Coronary artery (tissue), 2 donors: ENCODE measurements around the gene GATAD2A.

Experiments used
- DNase-seq: peaks from one replicate; pipeline ENCODE4 v3.0.0-alpha.2; 2017; ENCODE audit warnings: low spot score
- H3K27ac ChIP-seq, 2 donors: fragments of 200-600 bp; sonication (generic); one replicate each; pipeline ENCODE4 v1.5.1; 2016 to 2019
- H3K4me3 ChIP-seq: fragments of 200-600 bp; sonication (generic); 2 replicates; pipeline ENCODE4 v1.5.1; 2016; ENCODE audit warnings: mild to moderate bottlenecking, moderate library complexity
- TF ChIP-seq, protein P1 (sequence below): fragments of 200-600 bp; sonication (generic); IDR thresholded peaks from one replicate; pipeline ENCODE4 v1.5.1; 2019; ENCODE audit warnings: antibody characterized with exemption

Gene GATAD2A

DNA sequence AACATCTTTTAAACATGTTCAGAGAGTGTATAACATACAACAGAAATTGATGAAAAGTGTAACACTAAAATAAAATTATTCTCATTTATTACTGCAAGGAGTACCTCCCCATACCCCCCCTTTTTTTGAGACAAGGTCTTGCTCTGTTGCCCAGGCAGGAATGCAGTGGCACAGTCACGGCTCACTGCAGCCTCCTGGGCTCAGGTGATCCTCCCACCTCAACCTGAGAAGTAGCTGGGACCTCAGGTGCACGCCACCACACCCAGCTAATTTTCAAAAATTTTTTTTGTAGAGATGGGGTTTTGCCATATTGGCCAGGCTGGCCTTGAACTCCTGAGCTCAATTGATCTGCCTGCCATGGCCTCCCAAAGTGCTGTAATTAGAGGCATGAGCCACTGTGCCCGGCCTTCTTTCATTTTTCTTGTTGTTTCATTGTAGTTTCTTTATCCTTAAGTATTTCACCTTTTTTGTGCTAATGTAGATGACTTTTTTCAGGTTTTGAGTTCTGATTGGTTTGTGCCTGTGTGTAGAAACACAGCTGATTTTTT is 28.3 kb downstream of the GATAD2A start:
- no peak overlapping the region for H3K4me3 ChIP-seq
- no peak overlapping the region for H3K27ac ChIP-seq

DNA sequence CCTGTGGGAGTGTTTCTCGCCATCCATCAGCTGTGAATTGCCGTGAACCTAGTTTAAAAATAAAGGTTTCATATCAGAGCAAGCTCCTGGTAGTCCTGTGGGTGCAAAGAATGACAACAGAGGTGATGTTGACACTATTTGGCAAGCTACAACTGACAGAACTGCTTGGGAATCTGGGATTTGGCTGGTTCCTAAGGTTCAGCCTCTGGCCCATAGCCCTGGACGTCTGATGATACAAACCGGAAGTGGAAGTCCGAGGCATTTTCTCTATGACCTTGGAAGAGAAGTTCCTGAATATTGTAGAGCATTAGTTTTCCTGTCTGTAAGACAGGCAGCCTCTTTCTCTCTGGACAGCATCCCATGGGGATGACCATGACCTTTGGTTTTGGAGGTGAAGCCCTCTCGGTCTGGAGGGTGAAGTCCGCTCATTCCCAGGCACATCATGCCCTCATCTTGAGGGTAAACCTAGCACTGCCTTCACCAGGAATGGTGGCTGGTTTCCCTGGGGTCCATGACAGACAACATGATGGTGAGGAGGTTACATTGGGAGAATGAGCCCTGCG is 29.1 kb downstream of the GATAD2A start:
- DNase-seq: no peak
- no peak overlapping the region for H3K4me3 ChIP-seq
- peak overlapping the region in 1 of 2 donors; percentile 48 for H3K27ac ChIP-seq
- TF ChIP-seq, protein P1, sequence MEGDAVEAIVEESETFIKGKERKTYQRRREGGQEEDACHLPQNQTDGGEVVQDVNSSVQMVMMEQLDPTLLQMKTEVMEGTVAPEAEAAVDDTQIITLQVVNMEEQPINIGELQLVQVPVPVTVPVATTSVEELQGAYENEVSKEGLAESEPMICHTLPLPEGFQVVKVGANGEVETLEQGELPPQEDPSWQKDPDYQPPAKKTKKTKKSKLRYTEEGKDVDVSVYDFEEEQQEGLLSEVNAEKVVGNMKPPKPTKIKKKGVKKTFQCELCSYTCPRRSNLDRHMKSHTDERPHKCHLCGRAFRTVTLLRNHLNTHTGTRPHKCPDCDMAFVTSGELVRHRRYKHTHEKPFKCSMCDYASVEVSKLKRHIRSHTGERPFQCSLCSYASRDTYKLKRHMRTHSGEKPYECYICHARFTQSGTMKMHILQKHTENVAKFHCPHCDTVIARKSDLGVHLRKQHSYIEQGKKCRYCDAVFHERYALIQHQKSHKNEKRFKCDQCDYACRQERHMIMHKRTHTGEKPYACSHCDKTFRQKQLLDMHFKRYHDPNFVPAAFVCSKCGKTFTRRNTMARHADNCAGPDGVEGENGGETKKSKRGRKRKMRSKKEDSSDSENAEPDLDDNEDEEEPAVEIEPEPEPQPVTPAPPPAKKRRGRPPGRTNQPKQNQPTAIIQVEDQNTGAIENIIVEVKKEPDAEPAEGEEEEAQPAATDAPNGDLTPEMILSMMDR: no peak

More for the DNA sequence above, 28.3 kb downstream of the GATAD2A start:
- DNase-seq: no peak
- TF ChIP-seq, protein P1: no peak

DNA sequence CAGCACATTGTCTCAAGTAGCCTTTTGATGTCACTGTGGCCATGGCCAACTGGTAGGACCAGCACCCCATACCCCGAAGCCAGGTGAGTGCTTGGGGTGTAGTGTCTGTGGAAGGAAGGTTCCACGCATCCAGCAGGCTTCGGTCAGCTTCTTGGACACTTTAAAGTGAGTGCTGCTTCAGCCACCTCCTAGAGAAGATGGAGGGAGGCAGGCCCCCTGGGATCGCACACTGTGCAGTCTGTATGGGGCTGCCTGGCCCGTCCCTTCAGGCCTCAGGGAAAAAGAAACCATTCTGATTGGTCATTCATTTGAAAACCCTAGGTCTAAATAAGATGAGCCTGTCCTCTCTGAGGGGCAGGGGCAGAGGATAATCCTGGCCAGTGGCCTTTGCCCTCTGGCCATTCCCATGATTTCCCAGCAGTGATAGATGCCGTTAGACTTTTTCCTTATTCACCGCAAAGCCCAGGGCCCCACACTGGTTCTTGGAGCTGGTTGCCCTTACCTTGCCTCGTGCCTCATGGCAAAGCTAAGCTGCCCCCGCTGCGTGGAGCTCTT is 30.7 kb downstream of the GATAD2A start:
- TF ChIP-seq, protein P1: no peak
- Histone ChIP-seq H3K27ac (no peak overlapping the region), H3K4me3 (no peak overlapping the region)
- DNase-seq: no peak

DNA sequence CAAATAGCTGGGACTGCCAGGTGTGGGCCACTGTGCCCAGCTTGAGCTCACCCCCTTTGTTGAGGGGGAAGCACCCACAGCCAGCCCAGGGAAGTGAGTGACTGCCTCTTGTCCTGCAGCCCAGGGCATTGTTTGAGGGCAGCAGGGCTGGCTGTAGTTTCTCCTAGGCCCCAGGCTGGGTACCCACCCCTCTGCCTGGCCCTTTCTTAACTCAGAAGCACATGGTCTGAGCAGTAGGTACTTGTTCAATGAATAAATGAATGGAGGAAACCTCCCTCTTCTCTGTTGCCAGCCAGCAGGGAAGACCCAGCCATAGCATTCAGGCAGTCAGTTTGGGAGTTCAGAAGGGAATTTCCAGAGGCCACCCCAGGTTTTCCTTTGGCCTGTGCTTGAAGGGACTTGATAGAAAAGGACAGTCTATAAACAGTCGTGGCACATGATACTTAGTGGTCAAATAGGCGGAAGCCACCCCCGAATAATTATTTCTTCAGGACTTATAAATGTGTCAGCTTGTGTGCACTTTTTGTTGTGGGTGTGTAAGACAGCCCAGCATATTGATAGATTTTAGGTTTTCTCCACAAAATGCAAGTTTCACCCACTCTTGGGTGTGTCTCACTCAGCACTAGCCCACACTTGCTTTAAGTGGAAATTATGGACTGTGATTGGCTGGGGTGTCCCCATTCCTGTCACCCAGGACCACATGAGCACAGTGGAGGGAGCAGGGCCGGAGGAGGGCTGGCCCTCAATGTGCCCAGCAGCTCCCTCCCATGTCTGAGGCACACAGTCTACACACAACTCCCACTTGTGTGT is 33.1 kb downstream of the GATAD2A start:
- TF ChIP-seq, protein P1: no peak
- H3K4me3 ChIP-seq: no peak overlapping the region
- no peak for DNase-seq
- H3K27ac ChIP-seq: no peak overlapping the region

DNA sequence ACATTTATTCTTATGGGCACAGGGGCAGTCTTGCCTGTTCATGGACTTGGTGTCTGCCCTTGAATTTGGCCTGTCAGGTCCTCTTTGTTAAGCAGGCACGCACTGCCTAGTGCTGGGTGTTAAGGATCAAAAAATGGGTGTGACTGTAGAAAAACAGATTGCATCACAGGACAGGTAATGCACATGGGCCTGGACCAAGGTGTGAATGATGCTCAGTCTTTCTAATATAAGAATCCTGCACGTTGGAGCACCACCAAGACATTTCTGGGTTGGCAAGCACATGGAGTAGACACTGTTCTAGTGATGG is 33.7 kb downstream of the GATAD2A start:
- Histone ChIP-seq H3K27ac (no peak overlapping the region), H3K4me3 (no peak overlapping the region)
- TF ChIP-seq, protein P1: no peak
- DNase-seq: no peak

DNA sequence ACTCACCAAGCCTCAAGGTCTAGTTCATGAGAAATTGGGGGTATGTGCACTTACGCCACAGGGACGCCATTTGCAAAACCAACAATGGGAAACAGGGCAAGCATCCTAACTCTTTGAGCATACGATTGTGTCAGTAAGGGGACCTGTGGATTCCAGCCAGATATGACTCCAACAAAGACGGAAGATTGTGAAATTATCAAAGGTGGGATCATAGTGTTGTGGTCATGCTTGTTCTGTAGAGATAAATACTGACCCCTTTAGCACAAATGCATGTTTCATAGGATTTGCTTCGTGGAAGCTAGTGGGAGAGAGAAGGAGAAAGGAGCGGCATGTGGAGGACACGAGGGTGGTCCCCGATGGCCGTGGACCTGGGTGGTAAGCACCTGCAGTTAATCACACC is 37.8 kb downstream of the GATAD2A start:
- TF ChIP-seq, protein P1: no peak
- Histone ChIP-seq H3K27ac (no peak overlapping the region), H3K4me3 (no peak overlapping the region)
- no peak for DNase-seq
